Measurements from ENCODE around the gene PTGER1.

PTGER1 gene

DNA sequence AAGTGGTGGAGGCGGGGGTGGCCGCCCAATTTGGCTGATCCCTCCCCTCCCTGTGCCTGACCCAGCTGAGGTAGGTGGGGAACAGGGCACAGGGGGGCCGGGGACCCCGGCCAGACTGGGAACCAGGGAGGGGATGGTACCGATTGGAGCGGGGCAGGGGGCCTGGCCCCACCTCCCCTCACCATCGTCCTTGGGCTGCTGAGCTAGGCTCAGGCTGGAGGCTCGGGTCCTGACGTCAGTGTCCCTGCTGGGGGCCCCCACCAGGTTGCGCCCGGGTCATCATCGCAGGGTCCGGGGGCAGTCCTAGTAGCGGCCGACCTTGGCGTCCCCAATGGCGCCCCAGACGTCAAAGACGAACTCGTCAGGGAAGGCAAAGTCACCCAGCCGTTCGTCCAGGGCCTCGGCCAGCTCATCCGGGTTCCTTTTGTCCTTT lies 3.0 kb upstream of the PTGER1 start:
- no peak for ATAC-seq

GRCh38 chr19:14477418-14478112 lies 2.4 kb upstream of the PTGER1 start:
- no peak for TF ChIP-seq PPARA (CRISPR knock-in tag; IDR thresholded peaks at IDR 0.05; ENCODE audit: borderline replicate concordance)
- TF ChIP-seq, protein P1, sequence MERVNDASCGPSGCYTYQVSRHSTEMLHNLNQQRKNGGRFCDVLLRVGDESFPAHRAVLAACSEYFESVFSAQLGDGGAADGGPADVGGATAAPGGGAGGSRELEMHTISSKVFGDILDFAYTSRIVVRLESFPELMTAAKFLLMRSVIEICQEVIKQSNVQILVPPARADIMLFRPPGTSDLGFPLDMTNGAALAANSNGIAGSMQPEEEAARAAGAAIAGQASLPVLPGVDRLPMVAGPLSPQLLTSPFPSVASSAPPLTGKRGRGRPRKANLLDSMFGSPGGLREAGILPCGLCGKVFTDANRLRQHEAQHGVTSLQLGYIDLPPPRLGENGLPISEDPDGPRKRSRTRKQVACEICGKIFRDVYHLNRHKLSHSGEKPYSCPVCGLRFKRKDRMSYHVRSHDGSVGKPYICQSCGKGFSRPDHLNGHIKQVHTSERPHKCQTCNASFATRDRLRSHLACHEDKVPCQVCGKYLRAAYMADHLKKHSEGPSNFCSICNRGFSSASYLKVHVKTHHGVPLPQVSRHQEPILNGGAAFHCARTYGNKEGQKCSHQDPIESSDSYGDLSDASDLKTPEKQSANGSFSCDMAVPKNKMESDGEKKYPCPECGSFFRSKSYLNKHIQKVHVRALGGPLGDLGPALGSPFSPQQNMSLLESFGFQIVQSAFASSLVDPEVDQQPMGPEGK (CRISPR knock-in tag; IDR thresholded peaks at IDR 0.05; ENCODE audit: borderline replicate concordance): peak; percentile 73; the same call in 1 of the 2 replicates
- ATAC-seq: 0 out of 3 replicates have a peak, but pooled peaks have one; percentile 1

More for the DNA sequence above, 3.0 kb upstream of the PTGER1 start:
- TF ChIP-seq TCF4 (CRISPR knock-in tag; IDR thresholded peaks at IDR 0.05; ENCODE audit: borderline replicate concordance) (no peak), RARB (CRISPR knock-in tag; IDR thresholded peaks at IDR 0.05) (no peak)

DNA sequence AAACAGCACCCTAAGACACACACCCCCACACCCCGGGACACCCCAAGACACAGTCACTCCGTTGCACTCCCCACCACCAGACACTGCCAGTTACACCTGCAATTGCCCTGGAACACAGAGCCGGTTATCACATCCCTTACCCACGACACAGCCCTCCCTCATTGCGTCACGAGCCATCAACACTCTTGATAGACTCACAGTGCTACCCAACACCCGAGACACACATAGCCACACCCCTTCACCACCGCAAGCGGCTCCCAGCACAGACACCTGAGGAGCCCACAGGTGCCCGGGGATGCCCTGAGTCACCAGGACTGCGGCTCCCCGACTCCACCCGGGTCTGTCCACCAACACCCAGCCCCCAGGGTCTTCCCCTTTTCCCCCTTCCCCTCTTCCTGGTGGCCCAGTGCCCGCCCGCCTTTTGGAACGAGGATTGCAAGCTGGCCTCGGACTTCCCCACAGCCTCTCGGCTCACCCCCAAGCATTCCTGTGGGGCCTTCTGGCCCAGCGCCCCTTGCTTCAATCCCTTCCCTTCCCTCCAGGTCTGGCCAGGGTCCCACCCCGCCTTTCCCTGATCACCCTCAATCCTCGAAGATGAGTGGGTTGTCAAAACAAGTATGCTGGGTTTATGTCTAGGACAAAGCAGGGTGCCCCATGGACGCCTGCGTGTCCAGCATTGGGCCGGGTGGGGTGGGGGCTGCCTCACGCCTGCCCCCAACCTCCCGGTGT lies 1.7 kb upstream of the PTGER1 start:
- peak; percentile 8 for ATAC-seq
- TF ChIP-seq GLIS3 (CRISPR knock-in tag; IDR thresholded peaks at IDR 0.05): no peak
- TF ChIP-seq TCF4 (CRISPR knock-in tag; IDR thresholded peaks at IDR 0.05; ENCODE audit: borderline replicate concordance): no peak
- TF ChIP-seq ZFP30 (CRISPR knock-in tag; IDR thresholded peaks at IDR 0.05): no peak
- no peak for TF ChIP-seq TSHZ2 (CRISPR knock-in tag; IDR thresholded peaks at IDR 0.05)
- TF ChIP-seq ZC3H10 (CRISPR knock-in tag; IDR thresholded peaks at IDR 0.05): no peak
- TF ChIP-seq, protein P1 (CRISPR knock-in tag; IDR thresholded peaks at IDR 0.05; ENCODE audit: borderline replicate concordance): no peak
- no peak for TF ChIP-seq ESRRG (CRISPR knock-in tag; IDR thresholded peaks at IDR 0.05)
- no peak for TF ChIP-seq TOX (CRISPR knock-in tag; IDR thresholded peaks at IDR 0.05; ENCODE audit: borderline replicate concordance)
- no peak for TF ChIP-seq ZFP3 (CRISPR knock-in tag; IDR thresholded peaks at IDR 0.05)
- no peak for TF ChIP-seq SNAI2 (CRISPR knock-in tag; IDR thresholded peaks at IDR 0.05)
- TF ChIP-seq ZNF8 (CRISPR knock-in tag; IDR thresholded peaks at IDR 0.05): no peak
- TF ChIP-seq RARB (CRISPR knock-in tag; IDR thresholded peaks at IDR 0.05): no peak
- no peak for TF ChIP-seq CSDC2 (CRISPR knock-in tag; IDR thresholded peaks at IDR 0.05)
- TF ChIP-seq, protein P2, sequence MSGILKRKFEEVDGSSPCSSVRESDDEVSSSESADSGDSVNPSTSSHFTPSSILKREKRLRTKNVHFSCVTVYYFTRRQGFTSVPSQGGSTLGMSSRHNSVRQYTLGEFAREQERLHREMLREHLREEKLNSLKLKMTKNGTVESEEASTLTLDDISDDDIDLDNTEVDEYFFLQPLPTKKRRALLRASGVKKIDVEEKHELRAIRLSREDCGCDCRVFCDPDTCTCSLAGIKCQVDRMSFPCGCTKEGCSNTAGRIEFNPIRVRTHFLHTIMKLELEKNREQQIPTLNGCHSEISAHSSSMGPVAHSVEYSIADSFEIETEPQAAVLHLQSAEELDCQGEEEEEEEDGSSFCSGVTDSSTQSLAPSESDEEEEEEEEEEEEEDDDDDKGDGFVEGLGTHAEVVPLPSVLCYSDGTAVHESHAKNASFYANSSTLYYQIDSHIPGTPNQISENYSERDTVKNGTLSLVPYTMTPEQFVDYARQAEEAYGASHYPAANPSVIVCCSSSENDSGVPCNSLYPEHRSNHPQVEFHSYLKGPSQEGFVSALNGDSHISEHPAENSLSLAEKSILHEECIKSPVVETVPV (CRISPR knock-in tag; IDR thresholded peaks at IDR 0.05): no peak
- TF ChIP-seq POU6F1 (CRISPR knock-in tag; IDR thresholded peaks at IDR 0.05; ENCODE audit: borderline replicate concordance, low read depth): no peak
- TF ChIP-seq ZNF70 (CRISPR knock-in tag; IDR thresholded peaks at IDR 0.05): no peak

All from SK-N-SH treated with all-trans-retinoic acid at 6 μM for 48 hours (cell line).